Stimulated activated CD8-positive, alpha-beta memory T cell treated with anti-CD3 and anti-CD28 coated beads, Interleukin-7, amount 100 ng/mL, for 48 hours (primary cell): ENCODE data around the gene OR13C8.
"Not testable (repeated sequence)": the region's sequence is repeated elsewhere in the genome, so short reads cannot be mapped to it uniquely, and the experiment has no call there.

Source experiments
- DNase-seq, 2 donors: peaks; one replicate each; pipeline ENCODE4 v3.0.0-alpha.2; 2020; ENCODE audit warnings: low read depth in 1 of 2; ENCODE audit errors: extremely low read depth in 1 of 2

OR13C8 gene, protein sequence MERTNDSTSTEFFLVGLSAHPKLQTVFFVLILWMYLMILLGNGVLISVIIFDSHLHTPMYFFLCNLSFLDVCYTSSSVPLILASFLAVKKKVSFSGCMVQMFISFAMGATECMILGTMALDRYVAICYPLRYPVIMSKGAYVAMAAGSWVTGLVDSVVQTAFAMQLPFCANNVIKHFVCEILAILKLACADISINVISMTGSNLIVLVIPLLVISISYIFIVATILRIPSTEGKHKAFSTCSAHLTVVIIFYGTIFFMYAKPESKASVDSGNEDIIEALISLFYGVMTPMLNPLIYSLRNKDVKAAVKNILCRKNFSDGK

GRCh38 chr9:104568868-104569267 lies at the start of gene OR13C8:
Gene OR13C8, plus strand, starts transcription at chr9:104569168. Its CDS starts 0 bp downstream, at chr9:104569168.
- no peak for DNase-seq

DNA sequence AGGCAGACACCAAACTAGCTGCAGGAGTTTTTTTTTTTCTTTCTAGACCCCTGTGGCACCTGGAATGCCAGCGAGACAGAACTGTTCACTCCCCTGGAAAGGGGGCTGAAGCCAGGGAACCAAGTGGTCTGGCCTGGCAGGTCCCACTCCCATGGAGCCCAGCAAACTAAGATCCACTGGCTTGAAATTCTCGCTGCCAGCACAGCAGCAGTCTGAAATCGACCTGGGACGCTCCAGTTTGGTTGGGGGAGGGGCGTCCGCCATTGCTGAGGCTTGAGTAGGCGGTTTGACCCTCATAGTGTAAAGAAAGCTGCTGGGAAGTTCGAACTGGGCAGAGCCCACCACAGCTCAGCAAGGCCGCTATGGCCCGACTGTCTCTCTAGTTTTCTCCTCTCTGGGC lies 48.7 kb upstream of the OR13C8 start:
- DNase-seq: not testable (repeated sequence)

- DNase-seq: no peak
These were observed 41.9 kb upstream of the OR13C8 start, which contains the start of gene OR13C4 for GRCh38 chr9:104527109-104527508. Gene OR13C4, minus strand, starts transcription at chr9:104527209. Its CDS starts 0 bp downstream, at chr9:104527209.

DNA sequence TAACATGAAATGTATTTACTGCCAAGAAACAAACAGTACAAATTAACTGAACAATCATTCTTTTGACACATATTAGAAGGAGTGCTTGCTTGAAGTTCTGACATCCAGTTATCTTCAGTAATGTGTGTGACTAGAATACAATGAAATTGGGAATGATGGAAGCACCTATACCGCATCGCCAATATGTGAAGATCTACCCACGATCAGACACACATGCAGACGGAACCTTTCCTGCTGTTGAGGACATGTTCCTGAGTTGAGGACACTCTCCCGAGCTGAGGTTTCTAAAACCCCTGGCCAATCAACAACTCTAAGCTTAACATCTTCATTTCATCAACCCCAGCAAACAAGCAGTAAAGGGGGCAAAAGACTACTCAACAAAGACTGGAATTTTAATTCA lies 32.2 kb upstream of the OR13C8 start, which contains the start of gene OR13C3:
Gene OR13C3, minus strand, starts transcription at position 101 of the 400 bp plus-strand sequence. CDS start 133 bp downstream, outside the sequence.
- DNase-seq: no peak

DNA sequence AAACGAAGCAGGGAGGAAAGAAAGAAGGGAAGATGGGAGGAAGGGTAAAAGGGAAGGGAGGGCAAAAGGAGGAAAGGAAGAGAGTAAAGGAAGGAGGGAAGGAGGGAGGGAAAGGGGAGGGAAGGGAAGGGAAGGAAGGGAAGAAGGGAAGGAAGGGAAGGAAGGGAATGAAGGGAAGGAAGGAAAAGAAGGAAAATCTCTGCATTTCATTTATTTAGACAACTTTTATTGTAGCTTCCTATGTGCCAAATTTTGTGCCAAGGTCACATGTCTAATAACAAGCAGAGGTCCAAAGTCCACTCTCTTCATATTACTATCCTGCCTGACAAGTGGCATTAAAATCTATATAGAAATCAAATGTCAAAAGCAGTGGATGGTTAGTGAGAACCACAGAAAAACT lies 29.7 kb upstream of the OR13C8 start:
- no peak for DNase-seq

DNA sequence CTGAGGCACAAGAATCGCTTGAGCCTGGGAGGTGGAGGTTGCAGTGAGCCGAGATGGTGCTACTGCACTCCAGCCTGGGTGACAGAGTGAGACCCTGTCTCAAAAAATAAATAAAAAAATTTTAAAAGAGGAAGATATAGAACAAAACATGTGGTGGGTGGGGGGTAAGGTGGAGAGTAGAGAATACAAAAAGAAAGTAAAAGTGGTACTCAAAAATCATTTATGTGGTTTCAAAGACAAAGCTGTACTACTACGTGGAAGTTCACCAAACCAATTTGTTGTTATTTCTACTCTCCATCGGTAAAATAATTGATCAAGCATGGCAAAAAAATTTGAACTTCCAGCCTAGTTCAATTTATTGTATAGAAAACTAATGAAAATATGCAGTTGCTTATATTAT lies 24.3 kb upstream of the OR13C8 start:
- DNase-seq: no peak

DNA sequence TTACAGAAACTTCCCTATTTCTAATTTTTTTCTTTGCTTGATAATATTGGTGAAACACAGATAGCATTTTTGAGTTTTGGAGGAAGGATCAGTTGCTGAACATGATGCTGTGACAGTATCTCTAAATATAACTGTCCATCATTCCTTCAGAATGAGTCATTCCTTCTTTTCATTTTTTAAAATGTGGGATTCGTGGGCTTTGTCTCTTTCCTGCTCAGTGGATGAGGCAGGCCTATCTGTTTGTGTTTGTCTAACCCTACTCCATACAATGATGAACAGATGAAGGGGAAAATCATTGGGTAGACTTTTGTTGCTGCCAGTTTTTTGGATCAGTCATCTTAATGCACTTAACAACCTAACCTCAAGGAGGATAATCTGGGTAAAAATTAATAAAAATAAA lies 15.7 kb upstream of the OR13C8 start:
- DNase-seq: no peak

- DNase-seq: no peak
These were observed 13.4 kb upstream of the OR13C8 start for GRCh38 chr9:104555521-104555920.

DNA sequence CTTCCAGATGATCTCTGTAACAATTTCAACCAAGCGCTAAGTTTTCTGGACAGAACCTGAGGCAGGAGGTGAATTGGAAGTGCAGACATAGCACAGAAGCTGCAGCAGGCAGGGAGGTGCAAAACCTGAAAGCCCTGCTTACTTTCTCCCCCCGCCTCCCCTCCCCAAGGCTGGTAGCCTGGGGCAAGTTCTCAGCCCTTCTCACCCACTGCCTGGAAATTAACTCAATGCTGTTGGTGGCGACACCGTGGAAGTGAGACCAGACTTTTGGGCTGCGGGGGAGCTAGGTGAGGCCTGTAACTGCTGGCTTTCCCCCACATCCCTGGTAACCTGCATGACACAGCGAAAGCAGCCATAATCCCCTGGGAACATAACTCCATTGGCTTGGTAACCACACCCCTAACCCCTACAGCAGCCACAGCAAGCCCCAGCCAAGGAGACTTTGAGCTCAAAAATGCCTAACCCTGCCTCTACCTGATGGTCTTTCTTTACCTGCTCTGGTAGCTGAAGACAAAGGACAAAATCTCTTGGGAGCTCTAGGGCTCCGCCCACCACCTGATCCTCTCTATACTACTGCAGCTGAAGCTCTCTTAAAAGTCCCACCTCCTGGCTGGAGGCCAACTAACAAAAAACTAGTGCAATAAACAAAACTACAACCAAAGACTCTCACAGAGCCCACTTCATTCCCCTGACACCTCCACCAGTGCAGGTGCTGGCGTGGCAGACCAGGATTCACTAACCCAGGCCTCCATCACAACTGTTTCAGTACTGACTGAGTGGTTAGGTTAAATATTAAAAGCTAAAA lies 11.9 kb upstream of the OR13C8 start:
- no peak for DNase-seq

DNA sequence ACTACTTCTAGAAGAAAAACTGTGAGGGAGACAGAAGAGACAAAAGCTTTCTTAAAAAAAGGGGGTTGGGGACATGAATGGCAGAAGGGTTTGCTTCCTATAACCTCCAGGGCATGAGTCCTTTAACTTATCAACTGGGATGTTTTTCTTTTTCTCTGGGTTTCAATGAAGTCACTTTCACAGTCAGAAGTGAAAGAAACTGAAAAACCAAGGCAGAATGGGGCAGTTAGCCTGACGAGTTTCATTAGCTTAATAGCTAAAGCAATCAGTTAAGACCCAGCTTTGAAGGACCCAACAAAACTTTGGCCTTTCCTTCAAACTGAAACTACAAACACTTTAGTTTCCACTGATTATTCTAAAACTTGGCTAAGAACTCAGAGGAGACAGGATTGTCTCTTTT lies 4.6 kb upstream of the OR13C8 start:
- no peak for DNase-seq

DNA sequence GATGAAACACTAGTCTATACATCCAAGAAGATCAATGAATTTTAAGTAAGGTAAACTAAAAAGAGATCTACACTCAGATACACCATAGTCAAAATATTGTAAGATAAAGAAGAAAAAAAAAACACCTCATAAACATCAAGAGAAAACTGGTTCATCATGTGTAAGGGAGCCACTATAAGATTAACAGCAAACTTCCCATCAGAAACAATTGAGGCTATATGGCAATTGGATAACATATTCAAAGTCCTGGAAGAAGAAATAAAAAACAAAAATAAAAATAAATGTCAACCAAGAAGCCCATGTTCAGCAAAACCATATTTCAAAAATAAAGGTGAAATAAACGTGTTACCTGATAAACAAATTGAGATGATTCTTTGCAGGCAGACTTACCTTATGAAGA lies 3.6 kb downstream of the OR13C8 start:
- no peak for DNase-seq

GRCh38 chr9:104575456-104575855 lies 6.5 kb downstream of the OR13C8 start:
- DNase-seq: no peak

GRCh38 chr9:104577263-104577662 lies 8.3 kb downstream of the OR13C8 start:
- DNase-seq: no peak

- no peak for DNase-seq
These were observed 11.6 kb downstream of the OR13C8 start for GRCh38 chr9:104580562-104580961.

DNA sequence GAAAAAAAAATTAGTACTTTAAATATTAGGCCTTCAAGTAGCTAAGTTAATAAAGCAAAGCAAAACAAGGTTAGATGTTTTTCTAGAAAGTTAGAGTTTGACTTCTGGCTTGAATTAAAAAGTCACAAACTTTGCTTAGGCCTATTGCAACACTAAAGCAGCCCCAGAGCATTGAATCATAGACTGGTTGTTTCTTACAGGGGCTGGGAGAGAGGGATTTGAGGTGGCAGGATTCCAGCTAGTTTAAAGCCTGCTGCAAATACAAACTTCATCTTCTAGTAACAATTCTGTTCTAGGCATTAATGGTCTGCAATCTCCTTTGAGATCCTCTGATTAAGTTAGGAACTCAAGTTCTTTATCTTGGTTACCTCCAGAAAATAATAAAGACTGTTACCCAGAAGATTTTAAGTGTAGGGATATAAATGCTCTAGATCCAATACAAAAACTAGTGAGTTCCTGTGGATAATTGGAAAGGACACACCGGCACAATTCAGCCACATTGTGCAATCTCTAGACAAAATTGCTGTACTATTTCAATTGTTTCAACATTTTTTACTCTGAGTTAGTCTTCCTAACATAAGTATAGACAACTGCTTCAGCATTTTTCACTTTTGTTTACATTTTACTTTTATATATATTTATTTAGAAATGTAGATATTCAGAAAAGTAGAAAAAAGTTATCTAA lies 17.7 kb downstream of the OR13C8 start:
- DNase-seq: no peak

GRCh38 chr9:104589626-104590025 lies 20.7 kb downstream of the OR13C8 start:
- DNase-seq: no peak

DNA sequence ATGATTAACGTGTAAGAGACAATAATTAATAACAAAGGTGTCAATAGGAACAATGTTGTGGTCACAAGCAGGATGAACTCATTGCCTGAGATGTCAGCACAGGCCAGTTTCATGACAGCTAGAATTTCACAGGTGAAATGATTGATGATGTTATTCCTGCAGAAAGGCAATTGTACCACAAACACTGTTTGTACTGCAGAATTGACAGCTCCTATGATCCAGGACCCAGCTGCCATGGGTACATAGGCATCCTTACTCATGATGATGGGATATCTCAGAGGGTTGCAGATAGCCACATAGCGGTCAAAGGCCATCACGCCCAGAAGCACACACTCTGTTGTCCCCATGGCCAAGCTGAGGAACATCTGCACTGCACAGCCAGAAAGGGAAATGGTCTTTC lies 29.8 kb downstream of the OR13C8 start:
- DNase-seq: not testable (repeated sequence)

- DNase-seq: not testable (repeated sequence)
These were observed 30.3 kb downstream of the OR13C8 start, which contains the start of gene OR13C5 for GRCh38 chr9:104599313-104599712. Gene OR13C5, minus strand, starts transcription at chr9:104599413. Its CDS starts 0 bp downstream, at chr9:104599413.

- no peak for DNase-seq
These were observed 35.8 kb downstream of the OR13C8 start for GRCh38 chr9:104604801-104605200.

DNA sequence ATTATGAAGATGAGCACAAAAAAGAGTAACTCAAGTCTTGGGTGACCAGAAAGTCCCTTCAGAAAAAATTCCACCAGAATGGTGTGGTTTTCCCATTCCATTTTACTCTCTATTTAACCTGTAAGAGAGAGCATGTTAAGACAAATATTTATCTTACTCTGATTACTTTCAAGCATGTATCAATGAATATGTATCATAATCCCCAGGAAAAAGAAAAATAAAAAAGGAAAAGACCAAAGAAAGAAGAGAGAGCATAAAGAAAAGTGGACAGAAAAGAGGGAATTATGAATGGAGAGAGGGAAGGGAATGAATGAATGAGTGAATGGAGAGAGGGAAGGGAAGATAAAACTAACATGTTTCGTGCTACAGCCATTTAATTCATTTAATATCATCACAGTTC lies 36.6 kb downstream of the OR13C8 start, which contains the start of gene OR13C2:
Gene OR13C2, minus strand, starts transcription at position 101 of the 400 bp plus-strand sequence. Its CDS starts 0 bp downstream, at position 101.
- not testable (repeated sequence) for DNase-seq

GRCh38 chr9:104606152-104606551 lies 37.2 kb downstream of the OR13C8 start:
- no peak for DNase-seq
